Eye (tissue), 1 donor: ENCODE measurements around the gene ABHD3.
"Not testable (repeated sequence)": the region's sequence is repeated elsewhere in the genome, so short reads cannot be mapped to it uniquely, and the experiment has no call there.

ENCODE experiments used
- DNase-seq: peaks from one replicate; pipeline ENCODE4 v3.0.0-alpha.2; 2015

Gene ABHD3

DNA sequence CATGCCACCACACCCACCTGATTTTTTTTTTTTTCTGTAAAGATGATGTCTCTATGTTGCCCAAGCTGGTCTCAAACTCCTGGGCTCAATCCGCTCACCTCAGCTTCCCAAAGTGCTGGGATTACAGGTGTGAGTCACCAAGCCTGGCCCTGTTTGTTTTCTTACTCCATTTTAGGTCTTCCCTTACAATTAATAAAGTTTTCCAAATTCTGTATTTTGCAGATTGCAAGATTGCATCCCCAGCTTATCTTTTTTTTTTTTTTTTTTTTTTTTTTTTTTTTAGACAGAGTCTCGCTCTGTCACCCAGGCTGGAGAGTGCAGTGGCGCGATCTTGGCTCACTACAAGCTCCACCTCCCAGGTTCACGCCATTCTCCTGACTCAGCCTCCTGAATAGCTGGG is 64.2 kb downstream of the ABHD3 start:
- DNase-seq = not testable (repeated sequence)

DNA sequence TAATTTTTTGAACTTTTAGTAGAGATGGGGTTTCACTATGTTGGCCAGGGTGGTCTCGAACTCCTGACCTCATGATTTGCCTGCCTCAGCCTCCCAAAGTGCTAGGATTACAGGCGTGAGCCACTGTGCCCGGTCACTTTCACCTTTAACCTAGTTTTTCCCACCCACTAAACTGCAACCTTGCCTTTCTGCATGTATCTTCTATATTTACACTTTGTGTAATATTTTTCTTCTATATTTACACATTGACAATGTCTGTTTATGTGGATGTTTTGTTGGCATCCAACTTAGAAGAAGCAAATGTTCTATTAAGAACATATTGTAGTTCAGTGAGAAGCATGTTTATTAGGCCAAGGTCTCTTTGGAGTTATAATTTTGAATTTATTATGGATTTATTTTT is 65.8 kb downstream of the ABHD3 start:
- no peak for DNase-seq

DNA sequence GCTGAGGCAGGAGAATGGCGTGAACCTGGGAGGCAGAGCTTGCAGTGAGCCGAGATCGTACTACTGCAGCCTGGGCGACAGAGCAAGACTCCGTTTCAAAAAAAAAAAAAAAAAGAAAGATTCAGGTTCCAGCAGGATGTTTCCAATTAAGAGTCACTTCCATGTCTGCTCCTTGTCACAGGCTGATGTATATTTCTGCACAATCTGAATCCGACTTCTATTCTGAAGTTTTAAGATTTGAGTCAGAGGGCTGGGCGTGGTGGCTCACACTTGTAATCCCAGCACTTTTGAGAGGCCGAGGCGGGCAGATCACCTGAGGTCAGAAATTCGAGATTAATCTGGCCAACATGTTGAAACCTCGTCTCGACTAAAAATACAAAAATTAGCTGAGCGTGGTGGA is 67.8 kb downstream of the ABHD3 start:
- no peak for DNase-seq

DNA sequence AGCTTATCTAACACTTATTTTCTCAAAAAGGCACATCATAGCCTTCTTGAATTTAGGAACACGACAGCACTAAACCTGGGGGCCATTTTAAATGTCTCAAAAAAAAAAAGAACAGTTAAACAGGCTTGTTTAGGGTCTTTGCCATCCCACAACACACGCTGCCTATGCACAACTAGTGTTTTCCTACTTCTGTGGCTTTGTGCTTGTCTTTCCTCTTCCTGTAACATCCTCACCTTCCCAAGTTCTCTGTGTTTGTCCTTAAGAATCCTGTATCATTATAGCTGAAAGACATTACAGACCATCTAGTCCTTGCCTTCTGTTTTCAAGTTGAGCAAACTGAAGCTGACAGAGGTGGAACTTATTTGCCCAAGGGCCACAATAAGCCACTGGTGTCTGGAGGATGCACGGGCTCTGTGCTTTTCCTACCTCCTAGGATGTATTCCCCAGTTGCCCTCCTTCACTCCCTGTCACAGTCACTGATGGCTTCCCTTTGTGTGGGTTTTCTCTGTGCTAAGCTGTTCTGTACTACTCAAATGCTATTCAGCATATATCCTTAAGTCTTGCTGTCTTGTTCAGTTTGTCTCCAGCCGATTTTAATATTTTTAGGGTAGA is 69.9 kb downstream of the ABHD3 start:
- no peak for DNase-seq

DNA sequence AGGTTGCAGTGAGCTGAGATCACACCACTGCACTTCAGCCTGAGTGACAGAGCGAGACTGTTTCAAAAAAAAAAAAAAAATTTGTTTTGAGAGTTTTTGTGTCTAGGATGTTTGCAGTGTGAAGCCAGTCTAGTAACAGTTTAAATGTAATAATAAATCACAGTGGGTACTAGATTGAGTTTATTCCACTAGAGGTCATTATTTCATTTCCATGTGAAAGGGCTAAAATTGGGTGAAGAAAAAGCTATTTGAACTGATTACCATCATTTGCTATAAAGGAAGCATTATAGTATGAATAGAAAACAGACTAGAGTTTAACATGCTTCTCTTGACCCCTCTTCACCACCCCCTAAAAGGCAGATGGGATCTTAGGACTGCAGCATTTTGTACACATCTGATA is 72.2 kb downstream of the ABHD3 start:
- DNase-seq = no peak

DNA sequence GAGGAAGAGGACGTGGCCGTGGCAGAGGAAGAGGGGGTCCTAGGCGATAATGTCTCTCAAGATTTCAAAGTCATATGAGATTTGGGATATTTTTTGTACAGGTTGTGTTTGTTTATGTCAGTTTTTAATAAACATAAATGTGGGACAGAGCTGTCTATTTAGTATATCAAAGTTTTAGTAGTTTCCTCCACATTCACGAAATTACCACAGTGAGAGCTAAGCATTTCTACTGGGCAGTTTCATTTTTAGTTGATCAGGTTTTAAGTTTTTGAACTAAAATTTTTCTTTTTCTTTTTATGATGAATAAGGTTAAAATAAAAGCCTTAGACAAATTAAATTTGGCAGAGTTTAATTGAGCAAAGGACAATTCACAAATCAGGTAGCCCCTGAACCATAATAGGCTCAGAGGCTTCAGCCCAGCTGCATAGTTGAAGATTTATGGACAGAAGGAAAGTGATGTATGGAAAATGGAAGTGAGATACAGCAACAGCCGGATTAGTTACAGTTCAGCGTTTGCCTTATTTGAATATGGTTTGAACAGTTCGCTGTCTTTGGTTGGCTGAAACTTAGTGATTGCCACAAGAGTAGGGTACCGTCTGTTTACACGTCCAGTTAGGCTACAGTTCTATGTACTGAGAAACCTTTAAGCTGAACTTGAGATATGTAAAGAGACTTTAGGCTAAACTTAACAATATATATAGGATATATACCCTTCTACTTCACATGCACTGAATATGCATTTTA is 75.3 kb downstream of the ABHD3 start:
- DNase-seq = no peak

DNA sequence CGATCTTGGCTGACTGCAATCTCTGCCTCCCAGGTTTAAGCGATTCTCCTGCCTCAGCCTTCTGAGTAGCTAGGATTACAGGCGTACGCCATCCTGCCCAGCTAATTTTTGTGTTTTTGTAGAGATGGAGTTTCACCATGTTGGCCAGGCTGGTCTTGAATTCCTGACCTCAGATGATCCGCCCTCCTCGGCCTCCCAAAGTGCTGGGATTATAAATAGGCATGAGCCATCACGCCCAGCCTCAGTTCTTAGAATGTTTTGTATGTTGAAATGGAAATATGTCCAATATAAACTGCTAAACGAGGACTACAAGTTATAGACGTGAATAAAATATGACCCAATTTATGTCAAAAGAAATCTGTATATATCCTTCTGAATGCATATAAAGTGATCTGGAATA is 82.9 kb downstream of the ABHD3 start:
- DNase-seq = not testable (repeated sequence)

DNA sequence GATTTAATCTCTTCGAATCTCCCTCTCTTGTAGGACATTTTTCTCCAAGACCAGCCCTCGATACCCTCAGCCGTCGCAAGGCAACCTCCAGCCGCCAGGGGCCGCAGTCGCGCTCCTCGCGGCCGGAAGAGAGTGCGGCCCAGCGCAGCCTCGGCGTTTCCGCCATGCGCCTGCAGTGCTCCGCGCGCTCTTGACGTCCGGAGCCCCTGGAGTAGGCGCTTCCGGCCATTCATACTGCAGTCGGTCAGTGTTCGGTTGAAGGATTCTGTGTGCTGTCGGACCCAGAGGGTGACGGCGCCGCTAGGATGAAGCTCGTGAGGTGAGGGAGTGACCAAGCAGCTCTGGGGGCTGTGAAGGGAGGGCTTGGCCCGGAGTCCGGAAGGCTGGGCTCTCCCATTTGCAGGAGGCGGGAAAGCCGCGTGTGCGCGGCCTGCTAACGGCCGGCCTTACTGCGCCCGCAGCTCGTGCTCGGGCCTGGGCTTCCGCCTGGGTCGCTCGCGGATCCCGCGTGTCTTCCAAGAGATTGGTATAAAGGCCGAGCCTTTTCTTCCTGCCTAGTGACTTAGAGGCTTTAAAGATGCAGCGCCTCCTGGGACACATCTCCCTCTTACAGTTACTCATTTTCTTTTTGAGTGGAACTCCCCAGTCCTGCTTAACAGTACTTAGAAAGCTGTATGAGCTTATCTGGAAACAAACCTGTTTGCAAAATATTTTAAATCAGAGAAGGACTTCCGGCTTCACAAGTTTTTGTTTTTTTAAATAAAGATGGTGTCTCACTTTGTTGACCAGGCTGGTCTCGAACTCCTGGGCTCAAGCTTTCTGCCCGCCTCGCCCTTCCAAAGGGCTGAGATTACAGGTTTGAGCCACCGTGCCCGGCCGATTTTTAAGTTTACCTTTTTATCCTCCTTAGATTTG is 92.2 kb downstream of the ABHD3 start, which contains the start of gene SNRPD1:
Gene SNRPD1, plus strand, starts transcription at position 190 of the 915 bp plus-strand sequence. Its CDS starts 116 bp downstream, at position 306.
- DNase-seq = peak; percentile 96

DNA sequence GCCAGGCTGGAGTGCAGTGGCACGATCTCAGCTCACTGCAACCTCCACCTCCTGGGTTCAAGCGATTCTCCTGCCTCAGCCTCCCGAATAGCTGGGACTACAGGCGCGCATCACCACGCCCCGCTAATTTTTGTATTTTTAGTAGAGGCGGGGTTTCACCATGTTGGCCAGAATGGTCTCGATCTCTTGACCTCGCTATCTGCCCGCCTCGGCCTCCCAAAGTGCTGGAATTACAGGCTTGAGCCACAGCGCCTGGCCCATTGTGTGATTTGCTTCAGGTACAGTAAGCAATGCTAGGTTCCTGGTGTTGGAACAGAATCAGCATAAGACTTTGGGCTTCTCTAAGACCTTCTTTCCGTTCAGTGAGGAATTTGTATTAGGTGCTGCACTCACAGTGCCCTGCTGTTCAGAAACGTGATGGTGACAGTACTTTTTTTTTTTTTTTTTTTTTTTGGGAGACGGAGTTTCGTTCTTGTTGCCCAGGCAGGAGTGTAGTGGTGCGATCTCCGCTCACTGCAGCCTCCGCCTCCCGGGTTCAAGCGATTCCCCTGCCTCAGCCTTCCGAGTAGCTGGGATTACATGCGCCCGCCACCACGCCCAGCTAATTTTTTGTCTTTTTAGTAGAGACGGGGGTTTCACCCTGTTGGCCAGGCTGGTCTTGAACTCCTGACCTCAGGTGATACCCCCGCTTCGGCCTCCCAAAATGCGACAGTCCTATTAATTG is 93.0 kb downstream of the ABHD3 start:
- DNase-seq = peak; percentile 17

DNA sequence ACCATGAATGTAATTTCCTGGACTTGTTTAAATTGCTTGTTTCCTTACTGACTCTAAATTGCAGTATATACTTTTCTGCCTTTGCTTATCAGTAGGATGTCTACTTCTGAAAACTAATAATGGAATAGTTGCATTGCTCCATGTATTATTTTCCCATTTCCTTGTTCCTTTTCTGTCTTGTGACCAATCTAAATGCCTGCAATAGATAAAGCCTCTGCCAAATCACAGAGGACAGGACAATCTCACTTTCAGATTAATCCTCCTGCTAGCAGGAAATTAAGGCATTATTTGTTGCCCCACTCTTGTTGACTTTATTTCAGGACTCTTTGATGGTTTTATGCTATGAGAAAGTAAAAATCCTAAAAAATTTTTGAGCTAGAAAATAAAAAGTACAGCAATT is 99.4 kb downstream of the ABHD3 start:
- no peak for DNase-seq

DNA sequence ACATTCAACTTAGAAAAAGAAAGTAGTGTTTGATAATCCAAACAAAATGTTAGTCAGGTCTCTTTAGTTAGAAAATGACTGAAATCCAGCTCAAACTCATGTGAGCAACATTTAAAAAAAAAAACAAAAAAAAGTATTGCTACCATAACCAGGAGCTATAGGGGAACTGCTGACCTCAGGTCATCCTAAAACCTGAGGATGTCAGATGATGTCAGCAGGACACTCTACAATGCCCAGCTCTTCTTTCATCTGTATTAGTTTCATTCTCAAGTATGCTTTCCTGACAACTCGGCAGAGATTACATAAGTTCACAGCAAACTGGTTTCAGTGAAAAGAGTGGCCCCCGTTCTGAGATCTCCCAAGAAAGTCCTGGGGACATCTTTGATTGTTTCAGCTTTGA is 99.9 kb downstream of the ABHD3 start:
- DNase-seq = no peak

DNA sequence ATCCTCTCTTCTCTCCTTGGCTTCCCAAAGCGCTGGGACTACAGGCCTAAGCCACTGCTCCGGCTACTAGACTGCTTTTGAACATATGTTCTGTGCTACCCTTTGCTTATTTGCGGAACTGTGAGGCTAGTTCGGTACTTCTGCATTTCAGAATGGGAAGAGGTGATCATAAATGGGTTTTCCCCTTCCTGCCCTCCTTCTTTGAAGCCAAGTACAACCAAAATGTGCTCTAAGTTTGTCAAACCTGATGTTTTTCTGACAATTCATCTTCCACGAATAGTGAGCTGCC is 102.3 kb downstream of the ABHD3 start:
- no peak for DNase-seq
